ENCODE data around the gene TSPEAR.

DNA sequence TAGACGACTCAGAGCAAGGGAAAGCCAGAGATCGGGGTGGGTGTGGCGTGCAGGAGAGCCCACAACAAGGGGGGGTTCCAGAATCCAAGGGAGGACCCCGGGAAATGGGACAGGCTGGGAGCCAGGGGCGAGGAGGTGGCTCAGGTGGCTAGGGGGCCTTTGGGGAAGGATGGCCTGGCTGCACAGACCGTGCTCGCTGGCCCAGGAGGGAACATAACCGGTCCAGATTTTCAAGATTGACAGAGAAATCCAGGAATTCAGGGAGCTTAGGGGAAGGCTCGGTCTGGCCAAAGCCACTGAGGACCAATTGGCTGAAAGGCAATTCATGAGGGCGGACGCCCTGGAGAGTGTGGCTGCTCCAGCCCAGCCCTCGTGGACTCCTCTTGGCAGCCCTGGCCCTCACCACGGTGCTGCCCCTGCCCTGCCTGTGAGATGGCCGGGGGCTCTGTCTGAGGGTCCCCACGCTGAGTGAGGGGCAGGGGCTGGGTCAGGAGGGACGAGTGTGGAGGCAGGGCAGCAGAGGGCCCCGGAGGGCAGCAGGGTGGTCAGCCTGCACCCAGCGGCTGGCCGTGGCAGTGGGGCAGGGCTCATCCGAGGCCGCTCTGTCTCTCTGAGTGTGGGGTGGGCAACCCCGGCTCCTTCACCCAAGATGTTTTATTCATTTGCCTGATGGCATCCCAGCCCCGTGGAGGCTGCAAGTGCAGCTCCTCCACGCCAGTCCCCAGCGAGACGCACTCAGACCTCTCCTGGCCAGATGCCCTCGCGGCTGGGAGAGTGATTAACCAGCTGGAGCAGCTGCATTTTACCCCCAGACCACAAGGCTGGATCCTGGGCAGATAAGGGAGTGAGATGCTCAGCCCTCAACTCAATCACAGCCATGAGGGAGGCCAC is 261.7 kb downstream of the TSPEAR start:
- no peak for TF ChIP-seq ZNF384 (IDR thresholded peaks at IDR 0.05)
- TF ChIP-seq FOXK2 (IDR thresholded peaks at IDR 0.05), result no peak
- TF ChIP-seq FOXA1 (IDR thresholded peaks at IDR 0.05), result no peak
- no peak for TF ChIP-seq SP1 (IDR thresholded peaks at IDR 0.05)
- TF ChIP-seq TARDBP (IDR thresholded peaks at IDR 0.05), result no peak
- no peak for TF ChIP-seq HDGF (IDR thresholded peaks at IDR 0.05; ENCODE audit: borderline replicate concordance)
- no peak for TF ChIP-seq ARNT (IDR thresholded peaks at IDR 0.05)
- no peak for TF ChIP-seq LEF1 (IDR thresholded peaks at IDR 0.05; ENCODE audit: borderline replicate concordance)
- TF ChIP-seq, protein P1, sequence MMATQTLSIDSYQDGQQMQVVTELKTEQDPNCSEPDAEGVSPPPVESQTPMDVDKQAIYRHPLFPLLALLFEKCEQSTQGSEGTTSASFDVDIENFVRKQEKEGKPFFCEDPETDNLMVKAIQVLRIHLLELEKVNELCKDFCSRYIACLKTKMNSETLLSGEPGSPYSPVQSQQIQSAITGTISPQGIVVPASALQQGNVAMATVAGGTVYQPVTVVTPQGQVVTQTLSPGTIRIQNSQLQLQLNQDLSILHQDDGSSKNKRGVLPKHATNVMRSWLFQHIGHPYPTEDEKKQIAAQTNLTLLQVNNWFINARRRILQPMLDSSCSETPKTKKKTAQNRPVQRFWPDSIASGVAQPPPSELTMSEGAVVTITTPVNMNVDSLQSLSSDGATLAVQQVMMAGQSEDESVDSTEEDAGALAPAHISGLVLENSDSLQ (IDR thresholded peaks at IDR 0.05), result no peak
- no peak for TF ChIP-seq FOXM1 (IDR thresholded peaks at IDR 0.05; ENCODE audit: borderline replicate concordance)
- TF ChIP-seq SUZ12 (IDR thresholded peaks at IDR 0.05), result no peak
- TF ChIP-seq BHLHE40 (IDR thresholded peaks at IDR 0.05; ENCODE audit: borderline replicate concordance), result no peak
- no peak for TF ChIP-seq CTBP1 (IDR thresholded peaks at IDR 0.05; ENCODE audit: borderline replicate concordance)
- TF ChIP-seq ELF4 (IDR thresholded peaks at IDR 0.05), result no peak

All from HEK293T (cell line).